HuH-7.5 (cell line): ENCODE data around the gene ZHX3.

Experiments used
- DNase-seq: peaks from one replicate; pipeline ENCODE4 v3.0.0; 2011; ENCODE audit warnings: low spot score

The ZHX3 gene

DNA sequence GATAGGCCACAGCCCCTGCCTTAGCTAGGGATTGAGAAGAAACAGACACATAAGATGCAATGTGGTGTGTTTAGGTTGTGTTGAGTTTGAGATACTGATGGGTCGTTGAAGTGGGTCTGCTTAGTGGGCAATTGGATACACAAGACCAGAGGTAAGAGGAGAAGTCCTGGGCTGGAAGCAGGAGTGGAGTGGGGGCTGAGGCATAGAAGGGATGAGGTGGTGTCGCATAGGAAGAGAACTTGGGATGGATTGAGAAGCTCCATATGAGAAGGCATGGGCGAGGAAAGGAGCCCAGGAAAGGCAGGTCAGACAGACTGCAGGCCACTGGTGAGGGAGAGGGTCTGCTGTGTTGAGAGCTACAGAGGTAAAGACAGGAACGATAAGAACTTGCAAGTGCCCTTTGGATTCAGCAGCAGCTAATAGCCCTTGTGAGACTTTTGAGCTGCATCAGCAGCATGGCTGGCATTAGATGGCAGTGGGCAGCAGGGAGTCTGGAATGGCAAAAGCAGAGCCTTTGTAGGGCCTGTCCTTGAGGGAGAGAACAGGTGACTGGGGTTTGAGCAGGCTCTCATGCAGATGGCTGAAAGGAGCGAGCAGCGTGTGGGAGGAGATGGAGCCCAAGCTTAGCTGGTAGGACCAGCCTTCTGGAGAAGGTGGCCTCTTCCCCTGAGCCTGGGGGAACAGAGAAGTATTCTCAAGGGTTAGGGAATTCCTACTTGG is 147.0 kb downstream of the ZHX3 start:
- no peak for DNase-seq

DNA sequence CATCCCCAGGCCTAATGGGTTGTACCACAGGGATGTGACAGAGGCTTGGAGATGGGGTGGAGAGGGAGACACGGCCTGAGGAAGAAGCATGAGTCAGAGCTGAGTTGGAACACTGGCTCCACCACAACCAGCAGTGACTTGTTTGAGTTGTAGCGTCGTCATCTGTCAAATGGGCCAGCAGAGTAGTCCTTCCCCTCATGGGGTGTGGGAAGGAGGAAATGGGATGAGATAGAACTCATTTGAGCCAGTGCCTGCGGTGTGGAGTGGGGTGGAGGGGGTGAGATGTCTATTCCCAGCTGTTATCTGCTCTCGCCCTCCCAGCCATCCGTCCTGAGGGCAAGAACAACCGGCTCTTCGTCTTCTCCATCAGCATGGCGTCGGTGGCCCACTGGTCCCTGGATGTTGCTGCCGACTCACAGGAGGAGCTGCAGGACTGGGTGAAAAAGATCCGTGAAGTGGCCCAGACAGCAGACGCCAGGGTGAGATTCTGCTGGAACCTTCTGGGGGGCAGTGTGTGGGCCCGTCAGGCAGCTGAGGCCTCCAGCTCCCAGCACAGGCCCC is 147.7 kb downstream of the ZHX3 start:
- no peak for DNase-seq

DNA sequence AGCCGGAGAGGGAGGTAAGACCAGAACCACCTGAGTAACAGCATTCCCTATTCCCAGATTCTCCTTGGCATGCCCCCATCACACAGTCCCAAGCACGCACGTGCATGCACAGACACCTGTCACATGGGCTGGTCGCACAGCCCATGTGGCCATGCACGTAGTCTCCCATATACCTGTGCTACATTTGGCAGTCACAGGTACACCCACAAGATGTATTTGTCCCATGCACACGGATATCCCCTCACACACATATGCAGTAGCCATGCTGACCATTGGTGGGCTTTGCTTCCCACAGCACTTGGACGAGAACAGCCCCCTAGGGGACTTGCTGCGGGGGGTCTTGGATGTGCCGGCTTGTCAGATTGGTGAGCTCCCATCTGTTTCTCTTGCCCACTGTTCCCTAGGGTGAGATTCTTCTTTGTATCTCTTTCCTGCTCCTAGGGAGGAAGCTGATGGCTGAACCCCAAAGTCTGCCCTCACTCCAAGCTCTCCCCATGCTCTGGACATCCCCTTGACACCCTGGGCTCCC is 148.3 kb downstream of the ZHX3 start:
- no peak for DNase-seq

DNA sequence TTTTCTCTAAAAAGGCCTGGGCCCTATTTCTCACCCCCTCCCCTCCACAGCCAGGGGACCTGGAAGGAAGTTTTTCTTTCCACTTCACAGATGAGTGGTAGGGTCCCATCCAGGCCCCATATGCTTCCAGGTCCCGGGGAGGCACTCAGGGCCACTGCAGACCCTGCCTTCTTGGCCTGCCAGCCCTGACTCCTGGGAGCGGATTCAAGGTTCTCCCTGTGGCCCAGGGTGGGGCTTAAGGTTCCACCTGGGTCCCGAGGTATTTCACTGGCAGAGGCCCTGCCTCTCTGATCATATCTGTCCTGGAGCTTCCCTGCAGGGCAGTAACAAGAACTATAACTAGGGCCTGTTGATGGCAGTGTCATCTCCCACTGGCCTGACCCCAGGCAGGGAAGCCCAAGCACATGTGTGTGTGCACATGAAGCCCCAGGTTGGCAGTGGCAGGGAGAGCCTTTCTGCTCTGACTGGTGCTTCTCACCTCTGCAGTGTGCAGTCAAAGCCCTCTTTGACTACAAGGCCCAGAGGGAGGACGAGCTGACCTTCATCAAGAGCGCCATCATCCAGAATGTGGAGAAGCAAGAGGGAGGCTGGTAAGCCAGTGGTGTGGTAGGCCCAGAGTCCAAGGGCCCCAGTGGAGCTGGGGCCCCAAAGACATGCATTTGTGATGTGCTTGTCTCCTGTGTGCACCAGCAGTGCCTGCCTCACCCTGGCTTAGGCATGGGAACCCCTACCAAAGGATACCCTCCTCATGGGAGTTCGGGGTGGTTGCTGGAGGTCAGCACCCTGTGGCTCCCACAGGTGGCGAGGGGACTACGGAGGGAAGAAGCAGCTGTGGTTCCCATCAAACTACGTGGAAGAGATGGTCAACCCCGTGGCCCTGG is 149.0 kb downstream of the ZHX3 start:
- DNase-seq = no peak

DNA sequence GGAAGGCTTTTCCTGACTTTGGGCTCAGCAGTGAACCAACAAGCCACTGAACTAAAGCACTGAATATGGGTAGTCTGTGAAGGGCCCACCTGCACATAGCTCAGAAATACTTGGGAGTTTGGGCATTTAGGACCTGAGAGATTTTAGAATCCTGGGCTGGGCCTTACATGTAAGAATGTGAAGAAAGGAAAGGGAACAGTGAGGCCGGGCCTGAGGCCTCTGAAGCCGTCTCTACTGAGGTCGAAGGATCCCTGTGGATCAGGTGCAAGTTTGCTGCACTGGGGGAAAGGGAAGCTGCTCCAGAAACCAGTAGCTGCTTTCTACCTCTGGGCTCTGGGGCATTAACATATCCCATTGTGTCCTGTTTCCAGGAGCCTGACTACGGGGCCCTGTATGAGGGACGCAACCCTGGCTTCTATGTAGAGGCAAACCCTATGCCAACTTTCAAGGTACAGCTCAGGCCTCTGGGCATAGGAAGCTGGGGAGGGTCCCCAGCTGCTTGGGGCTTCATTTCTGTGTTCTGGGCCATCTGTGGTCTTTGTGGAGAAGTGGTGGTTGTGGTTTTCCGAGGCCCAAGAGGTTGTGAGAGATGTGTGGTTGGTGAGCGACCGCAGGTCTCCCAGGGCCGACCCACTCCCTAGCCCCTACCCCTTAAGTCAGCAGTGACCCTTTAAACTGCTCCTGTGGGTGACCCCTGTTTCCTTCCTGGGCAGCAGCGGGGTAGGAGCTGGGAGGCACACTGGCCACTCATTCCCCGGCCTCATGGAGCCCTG is 149.9 kb downstream of the ZHX3 start:
- DNase-seq = no peak

DNA sequence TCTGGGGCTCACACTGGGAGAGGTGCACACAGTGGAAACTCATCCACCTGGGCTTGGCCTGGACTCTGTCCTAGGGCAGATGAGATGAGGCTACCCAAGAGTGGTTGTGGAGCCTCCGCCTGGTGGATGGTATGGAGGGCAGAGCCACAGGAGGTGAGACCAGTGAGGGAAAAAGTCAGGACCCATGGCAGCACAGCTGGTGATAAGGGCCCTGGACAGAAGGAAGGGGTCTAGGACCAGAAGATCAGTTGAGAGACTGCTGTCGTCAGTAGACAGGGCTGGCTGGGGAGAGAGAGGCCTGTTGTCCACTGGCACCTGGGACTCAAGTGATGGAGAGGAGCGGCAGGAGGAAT is 150.4 kb downstream of the ZHX3 start:
- DNase-seq = no peak

DNA sequence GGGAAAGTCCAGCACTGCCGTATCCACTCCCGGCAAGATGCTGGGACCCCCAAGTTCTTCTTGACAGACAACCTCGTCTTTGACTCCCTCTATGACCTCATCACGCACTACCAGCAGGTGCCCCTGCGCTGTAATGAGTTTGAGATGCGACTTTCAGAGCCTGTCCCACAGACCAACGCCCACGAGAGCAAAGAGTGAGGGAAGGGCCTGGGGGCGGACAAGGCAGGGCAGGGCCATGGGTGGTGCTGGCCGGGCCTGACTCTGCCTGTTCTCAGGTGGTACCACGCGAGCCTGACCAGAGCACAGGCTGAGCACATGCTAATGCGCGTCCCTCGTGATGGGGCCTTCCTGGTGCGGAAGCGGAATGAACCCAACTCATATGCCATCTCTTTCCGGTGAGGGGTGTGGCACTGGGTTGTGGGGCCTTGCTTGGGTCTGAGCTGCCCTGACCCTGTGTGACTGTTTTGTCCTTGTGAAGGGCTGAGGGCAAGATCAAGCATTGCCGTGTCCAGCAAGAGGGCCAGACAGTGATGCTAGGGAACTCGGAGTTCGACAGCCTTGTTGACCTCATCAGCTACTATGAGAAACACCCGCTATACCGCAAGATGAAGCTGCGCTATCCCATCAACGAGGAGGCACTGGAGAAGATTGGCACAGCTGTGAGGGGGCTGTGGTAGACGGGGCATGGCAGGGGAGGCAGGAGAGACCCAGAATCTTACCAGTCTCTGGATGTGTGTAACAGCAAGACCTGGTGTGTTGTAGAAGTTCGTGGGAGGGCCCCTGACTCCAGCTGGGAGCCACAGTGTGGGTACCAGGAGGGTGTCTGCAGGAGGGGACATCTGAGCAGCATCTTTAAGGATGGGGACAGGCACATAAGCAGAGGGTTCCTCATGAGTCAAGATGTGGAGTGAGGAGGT is 151.1 kb downstream of the ZHX3 start:
- DNase-seq = no peak

DNA sequence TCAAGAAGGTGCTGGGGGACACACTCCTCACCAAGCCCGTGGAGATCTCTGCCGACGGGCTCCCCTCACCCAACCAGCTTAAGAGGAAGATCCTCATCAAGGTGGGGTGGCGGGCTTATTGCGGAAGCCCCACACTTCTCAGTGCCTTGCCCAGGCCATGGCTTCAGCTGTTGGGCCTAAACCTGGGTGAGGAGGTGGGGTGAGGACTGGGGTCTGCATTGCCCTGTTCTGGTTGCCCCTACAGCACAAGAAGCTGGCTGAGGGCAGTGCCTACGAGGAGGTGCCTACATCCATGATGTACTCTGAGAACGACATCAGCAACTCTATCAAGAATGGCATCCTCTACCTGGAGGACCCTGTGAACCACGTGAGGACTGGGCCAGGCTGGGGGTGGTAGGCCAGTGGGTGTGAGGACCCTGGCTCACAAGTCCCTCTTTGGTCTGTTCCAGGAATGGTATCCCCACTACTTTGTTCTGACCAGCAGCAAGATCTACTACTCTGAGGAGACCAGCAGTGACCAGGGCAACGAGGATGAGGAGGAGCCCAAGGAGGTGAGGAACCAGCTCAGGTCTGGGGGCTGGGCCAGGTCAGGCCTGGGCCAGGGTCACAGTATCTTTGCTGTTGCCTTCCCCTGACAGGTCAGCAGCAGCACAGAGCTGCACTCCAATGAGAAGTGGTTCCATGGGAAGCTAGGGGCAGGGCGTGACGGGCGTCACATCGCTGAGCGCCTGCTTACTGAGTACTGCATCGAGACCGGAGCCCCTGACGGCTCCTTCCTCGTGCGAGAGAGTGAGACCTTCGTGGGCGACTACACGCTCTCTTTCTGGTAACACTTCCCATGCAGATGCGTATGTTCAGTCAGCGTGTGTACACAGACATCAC is 152.3 kb downstream of the ZHX3 start:
- no peak for DNase-seq

DNA sequence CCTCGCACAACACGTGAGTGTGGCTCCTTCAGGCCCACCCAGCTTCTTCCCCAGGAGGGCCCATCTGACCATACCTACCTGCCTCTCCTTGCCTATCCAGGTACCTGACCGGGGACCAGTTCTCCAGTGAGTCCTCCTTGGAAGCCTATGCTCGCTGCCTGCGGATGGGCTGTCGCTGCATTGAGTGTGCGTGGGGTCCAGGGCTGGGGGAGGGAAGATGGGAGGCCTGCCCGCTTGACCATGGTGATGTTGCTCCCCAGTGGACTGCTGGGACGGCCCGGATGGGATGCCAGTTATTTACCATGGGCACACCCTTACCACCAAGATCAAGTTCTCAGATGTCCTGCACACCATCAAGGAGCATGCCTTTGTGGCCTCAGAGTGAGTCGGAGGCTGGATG is 153.7 kb downstream of the ZHX3 start:
- DNase-seq = no peak

DNA sequence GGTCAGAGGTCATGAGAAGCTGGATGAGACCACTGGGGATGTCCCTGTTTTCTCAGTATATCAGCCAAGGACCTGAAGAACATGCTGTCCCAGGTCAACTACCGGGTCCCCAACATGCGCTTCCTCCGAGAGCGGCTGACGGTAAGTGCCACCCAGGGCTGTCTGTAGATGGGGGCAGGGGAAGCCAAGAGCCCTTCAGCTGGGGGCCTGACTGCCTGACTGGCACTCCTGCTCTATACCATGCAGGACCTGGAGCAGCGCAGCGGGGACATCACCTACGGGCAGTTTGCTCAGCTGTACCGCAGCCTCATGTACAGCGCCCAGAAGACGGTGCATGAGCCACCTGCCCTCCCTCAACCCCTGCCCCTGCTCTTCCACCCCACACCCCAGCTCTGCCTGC is 155.1 kb downstream of the ZHX3 start:
- DNase-seq = no peak

DNA sequence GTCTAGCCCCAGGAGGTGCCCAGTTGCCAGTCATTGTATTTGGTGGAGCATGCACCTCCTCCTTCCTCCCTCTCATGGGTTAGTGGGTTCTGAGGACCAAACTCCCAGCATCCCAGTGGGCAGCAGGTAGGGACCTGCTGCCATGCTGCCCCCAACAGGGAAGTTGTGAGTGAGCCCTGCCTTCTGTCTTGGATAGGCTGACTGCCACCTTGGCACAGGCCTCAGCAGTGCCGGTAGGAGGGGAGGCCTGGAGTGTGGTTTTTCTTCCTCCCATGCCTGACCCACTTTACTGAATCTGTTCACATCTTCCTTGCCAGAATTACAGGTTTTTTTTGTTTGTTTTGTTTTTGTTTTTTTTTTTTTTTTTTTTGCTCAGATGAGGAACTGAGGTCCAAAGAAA is 155.6 kb downstream of the ZHX3 start:
- DNase-seq = no peak

DNA sequence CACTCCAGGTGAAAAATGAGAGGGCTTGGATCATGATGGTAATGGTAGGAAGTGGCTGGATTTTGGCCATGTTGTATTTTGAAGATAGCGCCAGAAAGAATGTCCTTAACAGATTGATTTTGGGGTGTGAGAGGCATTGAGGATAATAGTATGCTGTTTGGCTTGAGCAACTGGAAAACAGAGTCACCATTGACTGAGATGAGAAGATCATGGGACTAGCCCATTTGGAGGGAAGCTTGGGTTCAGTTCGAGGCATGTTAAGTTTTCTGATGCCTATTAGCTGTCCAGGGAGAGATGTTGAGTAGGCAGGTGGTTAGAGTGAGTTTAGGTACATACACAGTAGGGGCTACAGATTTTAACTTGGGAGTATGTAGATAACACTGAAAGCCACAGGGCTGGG is 156.8 kb downstream of the ZHX3 start:
- no peak for DNase-seq

DNA sequence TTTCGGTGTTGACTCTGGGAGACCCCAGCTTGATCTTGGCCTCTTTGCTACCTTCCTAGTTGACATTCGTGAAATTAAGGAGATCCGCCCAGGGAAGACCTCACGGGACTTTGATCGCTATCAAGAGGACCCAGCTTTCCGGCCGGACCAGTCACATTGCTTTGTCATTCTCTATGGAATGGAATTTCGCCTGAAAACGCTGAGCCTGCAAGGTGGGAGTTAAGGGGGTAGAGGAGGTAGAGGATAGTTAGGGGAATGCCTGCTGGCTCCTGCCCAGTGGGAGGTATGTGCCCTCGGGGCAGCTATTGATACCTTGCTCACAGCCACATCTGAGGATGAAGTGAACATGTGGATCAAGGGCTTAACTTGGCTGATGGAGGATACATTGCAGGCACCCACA is 158.0 kb downstream of the ZHX3 start:
- no peak for DNase-seq

DNA sequence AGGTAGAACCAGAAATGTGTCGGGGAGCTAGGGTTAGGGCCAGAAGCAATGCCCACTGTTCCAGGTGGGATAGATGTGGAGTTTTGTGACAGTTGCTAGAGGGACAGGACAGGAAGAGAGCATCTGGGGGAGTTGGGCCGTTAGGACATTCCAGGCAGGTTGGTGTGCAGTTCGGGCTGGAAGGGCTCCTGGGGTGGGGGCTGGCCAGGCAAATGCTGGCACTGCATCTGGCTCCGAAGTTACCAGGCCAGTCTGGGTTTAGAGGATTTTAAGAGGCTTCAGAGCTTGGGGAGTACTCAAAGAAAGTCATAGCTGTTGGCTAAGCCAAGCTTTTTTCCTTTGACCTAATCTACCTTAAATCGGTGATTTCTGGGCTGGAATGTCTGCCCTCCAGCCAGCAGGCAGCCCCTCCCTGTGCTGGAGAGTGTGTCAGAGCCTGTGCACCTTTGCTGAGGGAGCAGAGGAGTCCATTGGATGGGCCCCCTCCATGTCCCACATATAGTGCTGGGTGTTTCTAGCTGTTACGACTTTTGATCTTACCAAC is 159.4 kb downstream of the ZHX3 start:
- DNase-seq = no peak

DNA sequence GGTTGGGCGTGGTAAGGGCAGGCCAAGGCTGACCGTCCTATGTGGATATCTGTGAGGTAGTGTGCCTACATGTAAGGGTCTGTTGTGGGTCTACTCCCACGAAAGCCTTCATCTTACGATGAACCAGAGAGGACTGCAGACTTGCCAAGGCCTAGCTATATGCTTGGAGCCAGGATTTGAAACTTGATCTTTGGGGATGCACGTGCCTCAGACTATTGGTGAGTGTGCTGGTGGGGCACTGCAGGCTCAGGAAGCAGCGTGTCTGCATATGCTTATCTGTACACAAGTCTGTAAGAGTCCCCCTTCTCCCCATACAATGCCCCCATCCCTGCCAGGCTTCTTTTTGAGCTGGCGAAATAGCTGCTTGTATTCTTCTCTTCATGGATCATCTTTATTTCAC is 162.3 kb downstream of the ZHX3 start:
- no peak for DNase-seq

DNA sequence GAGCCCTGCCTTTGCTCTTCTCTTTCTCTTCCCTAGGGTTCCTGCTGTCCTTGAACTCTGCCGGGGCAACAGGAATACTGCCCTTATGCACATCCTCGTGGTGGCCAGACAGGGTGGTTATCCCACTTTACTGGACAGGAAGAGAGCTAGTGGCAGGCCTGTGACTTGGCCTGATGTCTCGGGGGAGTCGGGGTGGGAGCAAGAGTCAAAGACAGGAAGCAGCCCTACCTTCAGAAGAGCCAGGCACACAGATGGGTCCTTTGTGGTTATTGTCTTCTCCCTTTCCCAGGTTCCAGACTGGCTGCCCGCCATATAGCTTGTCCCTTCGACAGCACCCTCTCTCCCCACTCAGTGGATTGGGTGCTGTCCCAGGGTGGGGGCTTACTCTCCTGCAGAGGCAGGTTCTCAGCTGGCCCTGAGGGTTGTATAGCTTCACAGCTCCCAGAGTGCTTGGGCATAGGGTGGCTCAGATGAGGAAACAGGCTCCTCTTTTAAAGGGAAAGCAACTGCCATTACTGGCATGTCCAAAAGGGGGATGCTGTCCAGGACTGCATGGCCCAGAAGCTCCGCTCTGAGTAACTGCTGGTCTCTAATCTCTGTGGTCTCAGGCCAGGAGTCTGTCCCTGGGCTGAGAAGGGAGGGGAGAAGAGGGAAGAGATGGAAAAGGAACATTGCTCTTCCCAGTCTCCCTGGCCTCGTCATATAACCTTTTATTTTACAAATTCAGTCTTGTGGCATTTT is 162.9 kb downstream of the ZHX3 start:
- DNase-seq = no peak

DNA sequence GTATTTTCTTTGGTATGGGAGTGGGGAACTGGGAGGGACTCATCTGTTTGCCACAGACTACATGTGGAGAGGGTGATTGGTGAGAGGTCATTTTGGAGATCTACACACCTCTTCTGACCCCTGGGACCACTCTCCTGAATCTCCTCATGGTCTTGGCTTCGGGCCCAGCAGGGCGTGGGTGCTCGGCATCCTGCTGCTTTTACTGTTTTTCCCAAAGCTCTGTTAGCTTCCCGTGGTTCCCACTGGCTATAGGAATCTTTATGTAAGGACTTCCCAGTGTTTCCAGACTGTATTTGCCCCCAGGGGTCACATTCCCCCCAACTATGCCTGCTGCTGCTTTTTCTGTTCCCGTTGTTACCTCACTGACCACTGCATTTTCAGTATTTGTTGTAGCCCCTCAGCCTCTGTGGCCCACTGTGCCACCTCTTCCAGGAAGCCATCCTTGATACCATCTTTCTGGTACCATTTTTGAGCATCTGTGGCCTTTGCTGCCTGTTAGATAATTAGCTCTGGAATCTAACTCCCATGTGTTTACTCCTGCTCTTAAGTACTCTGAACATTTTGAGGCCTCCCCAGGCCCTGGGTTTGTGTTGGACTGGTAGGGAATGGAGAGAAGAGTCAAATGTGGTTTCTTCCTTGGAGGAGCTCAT is 165.3 kb downstream of the ZHX3 start:
- DNase-seq = no peak

DNA sequence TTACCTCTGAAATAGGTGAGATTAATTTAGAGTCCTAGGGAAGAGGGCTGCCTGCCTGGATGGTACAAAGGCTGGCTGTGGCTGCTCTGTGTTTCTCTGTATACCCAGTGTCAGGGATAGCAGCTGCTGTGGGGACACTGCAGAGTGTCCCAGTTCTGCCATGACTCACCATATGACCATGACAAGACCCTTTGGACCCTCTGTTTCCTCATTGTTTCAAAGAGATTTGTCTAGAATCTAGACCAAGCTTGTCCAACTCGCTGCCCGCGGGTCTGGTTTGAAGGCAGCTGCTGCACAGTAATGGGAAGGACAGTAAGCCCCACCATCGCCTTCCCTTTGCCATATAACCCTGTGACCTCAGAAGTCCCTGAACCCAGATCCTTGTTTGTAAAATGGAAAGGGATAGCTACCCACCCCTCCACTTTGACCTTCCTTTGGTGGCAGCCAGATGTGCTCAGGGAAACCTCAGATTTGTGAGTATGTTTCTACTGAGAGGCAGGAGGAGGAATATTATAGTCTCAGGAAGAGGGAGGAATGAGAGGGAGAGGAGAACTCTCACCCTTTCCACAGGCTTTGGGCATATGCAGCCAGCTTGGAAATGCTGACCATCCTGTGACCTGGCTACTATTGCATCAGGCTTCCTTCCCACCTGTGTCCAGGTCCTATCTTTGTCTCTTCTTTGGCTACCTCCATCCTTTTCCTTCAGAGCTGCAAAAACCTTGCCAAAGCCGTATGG is 166.2 kb downstream of the ZHX3 start:
- no peak for DNase-seq
